HG03342 (cell line): ENCODE measurements around the gene WIPF1.
"Not testable (repeated sequence)": the region's sequence is repeated elsewhere in the genome, so short reads cannot be mapped to it uniquely, and the experiment has no call there.

Experiments used
- ATAC-seq: cut with Tn5 transposase; IDR thresholded peaks from one replicate; pipeline ENCODE4 v1.9.1; 2021; ENCODE audit warnings: mild to moderate bottlenecking, moderate library complexity; ENCODE audit not compliant: unreplicated experiment

WIPF1 gene

GRCh38 chr2:174573621-174574081 lies 24.0 kb downstream of the WIPF1 start:
- ATAC-seq, result no peak

DNA sequence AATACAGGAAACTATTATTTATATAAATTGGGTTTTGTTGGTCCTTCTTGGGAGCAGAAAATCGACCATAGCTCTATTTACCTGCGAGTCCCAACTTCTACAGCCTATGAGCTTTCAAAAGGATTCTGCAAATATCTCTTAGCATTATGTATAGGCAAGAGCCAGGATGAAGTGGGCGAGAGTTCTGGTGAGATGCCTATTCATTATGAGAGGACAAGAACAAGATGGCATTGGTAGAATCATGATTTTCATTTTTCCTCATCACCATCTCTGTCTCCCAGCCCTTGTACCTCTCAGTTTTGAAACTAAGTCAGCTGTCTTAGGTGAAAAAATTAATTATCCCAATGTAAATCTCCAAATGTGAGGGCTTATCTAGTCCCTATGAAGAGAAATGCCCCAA lies 25.0 kb downstream of the WIPF1 start:
- ATAC-seq, result no peak

- no peak for ATAC-seq
Observed at GRCh38 chr2:174571669-174572323, 25.8 kb downstream of the WIPF1 start.

DNA sequence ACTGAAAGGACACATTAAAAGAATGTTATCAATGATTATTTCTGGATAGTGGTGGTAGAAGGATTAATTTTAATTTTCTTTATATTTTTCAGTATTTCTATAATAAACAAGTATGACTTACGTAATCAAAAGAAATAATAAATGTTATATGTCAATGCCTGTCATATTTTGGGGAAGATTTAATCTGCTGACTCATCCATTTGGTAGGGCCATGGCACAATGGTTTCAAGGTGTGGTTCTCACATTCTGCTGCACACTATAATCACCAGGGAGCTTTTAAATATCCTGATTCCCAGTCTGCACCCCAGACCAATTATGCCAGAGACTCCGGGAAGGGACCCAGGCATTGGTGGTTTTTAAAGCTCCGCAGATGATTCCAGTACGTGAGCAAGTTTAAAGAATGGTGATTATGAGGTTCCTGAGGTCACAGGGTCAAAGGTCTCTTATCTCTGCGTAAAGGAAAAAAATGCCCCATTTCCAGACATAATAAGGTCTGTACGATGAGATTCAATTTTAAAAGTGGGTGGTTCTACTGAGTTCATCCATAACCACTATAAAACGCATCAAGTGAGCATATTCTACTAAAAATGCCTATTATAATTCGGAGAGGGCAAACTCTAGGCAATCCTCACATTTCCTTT lies 27.2 kb downstream of the WIPF1 start:
- no peak for ATAC-seq

DNA sequence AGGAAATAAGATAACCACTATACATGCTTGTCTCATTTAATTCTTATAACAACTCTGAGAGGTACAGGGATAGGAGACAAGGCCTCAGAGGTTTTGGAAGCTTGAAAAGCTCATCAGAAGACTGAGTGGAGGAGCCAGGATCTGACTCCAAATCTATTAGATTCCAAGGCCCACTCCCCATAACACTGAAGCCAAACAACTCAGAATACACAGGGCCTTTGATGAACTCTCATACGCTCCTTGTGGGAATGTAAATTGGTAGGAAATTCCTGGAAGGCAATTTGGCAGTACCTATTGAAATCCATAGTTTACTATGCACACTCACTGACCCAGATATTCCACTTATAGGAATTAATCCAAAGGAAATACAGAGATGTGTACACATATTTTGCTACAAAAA lies 27.9 kb downstream of the WIPF1 start:
- ATAC-seq, result no peak

- peak; percentile 57 for ATAC-seq
Observed at GRCh38 chr2:174568425-174568824, 29.2 kb downstream of the WIPF1 start.

DNA sequence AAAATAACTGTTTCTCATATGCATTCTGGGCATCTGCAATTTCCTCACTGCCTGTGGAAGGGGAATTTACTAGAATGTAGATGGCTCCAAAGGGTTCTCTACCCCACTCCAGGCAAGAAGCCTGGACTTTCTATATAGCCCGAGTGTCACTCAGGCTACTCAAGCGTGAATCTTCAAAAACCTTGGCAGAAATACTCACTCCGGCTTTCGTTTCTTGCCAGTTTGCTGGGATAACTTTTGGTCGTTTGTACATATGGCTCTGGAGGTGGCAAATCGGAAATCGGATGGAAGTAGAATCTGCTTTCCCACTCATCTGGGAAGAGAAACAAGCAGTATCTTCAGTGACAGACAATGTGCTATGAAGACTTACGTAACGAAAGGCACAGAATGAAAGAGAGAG lies 30.7 kb downstream of the WIPF1 start:
- ATAC-seq, result no peak

- ATAC-seq, result no peak
Observed at GRCh38 chr2:174563530-174564282, 33.9 kb downstream of the WIPF1 start.

DNA sequence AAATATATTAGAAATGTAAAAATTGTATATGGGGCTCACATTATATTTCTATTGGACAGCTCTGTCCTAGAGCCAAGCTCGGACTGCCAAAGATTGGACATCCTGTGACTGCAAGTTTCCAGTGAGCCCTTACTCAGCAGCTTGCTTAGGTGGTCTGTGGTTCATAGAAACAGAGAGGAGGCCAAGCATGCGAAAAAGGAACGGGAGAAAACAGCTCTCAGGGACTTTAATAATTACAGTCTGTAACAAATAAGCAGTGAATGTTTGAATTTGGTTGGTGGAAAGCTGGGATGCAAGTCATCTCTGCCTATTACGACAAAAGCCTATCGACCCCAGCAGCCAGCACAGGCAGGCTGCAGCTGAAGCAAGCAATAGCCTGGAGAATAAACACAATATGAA lies 35.6 kb downstream of the WIPF1 start:
- ATAC-seq, result no peak

GRCh38 chr2:174561283-174561971 lies 36.2 kb downstream of the WIPF1 start:
- ATAC-seq, result no peak

- no peak for ATAC-seq
Observed at GRCh38 chr2:174560737-174561136, 36.9 kb downstream of the WIPF1 start.

- no peak for ATAC-seq
Observed at GRCh38 chr2:174555998-174556397, 41.6 kb downstream of the WIPF1 start.

DNA sequence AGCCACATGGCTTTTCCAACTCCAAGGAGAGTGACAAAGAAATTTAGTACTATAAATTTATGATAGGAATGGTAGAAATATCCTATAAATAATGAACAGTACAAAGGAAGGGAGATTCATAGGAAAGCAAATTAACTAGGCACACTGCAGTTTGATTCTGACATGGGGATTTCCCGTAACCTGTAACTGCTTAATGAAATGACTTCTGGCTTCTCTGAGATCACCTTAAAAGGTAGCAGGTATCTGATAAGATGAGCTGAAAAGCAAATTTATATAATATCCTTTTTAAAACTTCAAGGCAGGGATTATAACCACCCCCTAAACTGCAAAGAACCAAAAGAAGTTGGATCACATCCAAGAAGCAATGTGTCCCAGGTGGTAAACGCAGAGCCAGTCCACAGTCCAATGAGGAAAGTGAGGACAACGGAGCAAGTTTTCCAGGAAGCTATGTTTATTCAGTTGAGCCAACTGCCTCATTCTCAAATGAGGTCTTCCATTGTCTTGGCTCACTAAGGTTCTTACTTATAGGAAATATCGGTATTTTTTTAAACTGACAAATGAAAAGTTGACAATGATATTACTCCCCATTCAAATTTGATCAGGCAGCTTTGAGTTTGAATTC lies 43.0 kb downstream of the WIPF1 start:
- ATAC-seq, result no peak

DNA sequence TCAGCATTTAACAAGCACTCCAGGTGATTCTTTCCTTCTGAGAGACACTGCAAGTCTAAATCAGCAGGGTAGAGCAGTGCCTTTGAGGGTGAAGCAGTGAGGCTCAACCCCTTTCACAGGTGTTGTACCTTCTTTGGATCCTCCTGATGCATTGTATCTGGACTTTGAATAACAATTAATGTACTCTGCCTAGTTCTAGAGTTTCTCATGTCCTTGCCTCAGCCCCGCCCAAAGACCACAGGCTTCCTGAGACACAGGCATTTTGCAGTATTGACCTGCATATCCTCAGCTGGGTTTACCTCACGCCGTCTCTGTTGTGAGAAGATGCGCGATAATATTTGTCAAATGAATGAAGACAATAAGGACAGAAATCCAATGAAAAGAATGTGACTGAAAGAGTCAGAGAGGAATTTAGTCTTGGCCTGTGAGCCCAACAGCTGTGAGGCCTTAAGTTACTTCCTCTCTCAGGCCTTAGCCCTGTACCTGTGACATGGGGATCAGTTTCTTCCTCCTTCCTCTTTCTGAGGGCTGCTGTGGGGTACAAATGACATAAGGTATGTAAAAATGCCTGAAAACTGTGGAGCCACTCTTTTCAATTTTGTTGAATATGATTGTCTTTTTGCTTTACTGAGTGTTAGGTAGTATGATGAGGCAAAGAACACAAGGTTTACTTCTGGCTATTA lies 43.7 kb downstream of the WIPF1 start:
- ATAC-seq, result peak; percentile 63

GRCh38 chr2:174552880-174553279 lies 44.7 kb downstream of the WIPF1 start:
- ATAC-seq, result no peak

DNA sequence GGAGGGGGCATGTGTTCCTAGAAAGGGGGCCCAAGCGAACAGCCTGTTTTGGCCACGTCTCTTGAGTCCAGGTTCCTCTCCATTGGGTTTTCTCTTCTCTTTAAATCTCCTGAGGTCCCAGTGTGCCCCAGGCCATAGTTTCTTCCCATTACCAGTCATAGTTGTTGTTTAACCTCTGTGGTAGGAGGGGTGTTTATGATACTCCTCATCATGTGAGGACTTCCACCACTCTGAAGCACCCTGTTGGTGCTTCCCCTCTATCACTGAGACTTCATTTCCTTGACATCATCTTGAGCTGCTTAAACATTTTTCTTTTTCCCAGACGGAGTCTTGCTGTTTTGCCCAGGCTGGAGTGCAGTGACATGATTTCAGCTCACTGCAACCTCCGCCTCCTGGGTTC lies 45.9 kb downstream of the WIPF1 start:
- ATAC-seq, result no peak

GRCh38 chr2:174548646-174549045 lies 49.0 kb downstream of the WIPF1 start:
- not testable (repeated sequence) for ATAC-seq

- not testable (repeated sequence) for ATAC-seq
Observed at GRCh38 chr2:174548021-174548420, 49.6 kb downstream of the WIPF1 start.

- no peak for ATAC-seq
Observed at GRCh38 chr2:174546519-174547506, 50.8 kb downstream of the WIPF1 start.
